GM21528 (cell line): ENCODE results near the gene MVP.
A peak's percentile ranks its signal among the peaks of the same experiment; 100 is the strongest.
"Not testable (repeated sequence)": the region's sequence is repeated elsewhere in the genome, so short reads cannot be mapped to it uniquely, and the experiment has no call there.

Source experiments
- ATAC-seq: cut with Tn5 transposase; IDR thresholded peaks from one replicate; pipeline ENCODE4 v1.9.1; 2021; ENCODE audit warnings: mild to moderate bottlenecking, moderate library complexity; ENCODE audit not compliant: unreplicated experiment, low FRiP score

The MVP gene

DNA sequence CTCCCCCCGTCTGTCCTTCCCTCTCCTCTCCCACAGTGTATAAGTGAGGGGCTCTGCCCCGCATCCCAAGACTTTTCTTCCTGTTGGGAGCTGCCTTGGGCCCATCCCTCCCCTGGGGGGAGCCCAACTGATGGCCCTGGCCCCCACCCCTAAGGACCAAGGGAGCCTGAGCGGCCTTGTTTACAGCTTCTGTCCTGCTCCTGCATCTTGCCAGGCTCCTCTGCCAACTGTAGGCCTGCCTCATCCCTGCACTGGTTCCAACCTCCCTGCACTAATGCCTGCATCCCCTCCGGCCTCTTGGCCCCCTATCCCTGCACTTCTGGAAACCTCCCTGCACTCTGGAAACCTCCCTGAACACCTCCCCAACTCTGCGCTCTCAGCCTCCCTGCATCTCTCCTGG is 5.7 kb upstream of the MVP start:
- ATAC-seq = no peak

DNA sequence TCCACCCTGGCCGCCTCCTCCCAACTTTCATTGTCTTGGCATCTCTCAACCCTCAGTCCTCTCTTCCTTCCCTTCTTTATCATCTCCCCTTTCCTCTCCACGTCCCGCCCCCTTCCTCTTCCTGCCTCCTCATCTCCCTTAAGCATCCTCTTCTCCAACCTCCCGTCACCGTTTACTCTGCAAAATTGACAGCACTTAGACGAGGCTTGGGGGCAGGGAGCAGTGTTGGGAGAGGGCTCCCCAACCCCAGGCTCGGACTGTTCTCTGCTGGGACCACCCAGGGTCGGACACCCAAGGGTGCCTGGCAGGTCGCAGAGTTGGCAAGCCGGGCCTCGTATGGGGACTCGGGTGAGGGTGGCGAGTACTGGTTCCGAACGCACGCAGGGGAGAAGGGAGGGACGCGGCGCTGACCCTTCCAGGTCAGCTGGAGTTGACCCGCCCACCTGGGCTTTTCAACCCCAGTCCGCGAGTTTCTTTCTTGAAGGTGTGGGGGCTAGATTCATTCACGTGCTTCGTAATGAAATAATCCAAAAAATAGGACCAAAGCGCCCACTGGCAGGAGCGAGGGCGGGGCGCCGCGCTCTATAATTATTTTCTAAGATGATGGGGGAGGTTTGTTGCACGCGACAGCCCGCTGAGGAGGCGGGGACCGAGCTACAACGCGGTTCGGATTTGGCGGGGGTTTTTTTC is 5.1 kb upstream of the MVP start:
- ATAC-seq = no peak

DNA sequence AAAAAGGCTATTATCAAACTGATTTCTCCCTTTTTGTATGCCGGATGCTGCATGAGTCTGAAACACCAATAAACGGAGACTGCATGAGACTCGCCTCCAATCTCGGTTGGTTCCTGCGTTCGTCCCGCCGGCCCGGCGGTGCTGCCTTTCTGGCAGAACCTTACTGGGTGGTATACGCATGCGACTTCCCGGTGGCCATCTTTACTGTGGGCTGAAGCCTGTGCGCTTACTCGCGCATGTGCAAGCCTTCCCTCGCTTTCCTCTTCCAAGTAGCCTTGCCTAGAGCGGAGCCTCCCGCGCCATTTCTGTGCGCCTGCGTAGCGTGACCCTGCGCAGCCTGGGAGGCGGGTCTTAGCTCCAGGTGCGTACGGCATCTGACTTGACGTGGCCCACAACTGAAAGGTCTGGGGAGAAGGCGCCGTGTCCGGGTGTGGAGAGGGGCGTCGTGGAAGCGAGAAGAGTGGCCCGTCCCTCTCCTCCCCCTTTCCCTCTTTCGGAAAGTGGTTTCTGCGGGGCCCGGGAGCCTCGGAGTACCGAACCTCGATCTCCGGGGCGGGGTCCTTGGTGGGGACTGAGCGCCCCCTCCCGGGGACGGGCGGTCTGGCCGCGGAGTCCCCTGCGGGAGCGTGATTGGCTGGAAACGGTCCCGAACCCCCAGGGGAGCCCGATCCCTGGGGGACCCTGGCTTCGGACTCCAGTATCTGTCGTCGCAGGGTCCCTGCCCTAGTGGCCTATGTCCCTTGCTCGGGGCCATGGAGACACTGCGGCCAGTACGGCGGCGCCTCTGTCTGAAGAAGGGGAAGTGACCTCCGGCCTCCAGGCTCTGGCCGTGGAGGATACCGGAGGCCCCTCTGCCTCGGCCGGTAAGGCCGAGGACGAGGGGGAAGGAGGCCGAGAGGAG is 4.2 kb upstream of the MVP start, which contains the start of gene PAGR1:
Gene PAGR1 (plus strand): TSS at position 360 of the 901 bp plus-strand sequence. CDS start 374 bp downstream, at position 734.
- peak; percentile 56 for ATAC-seq

- ATAC-seq = peak; percentile 11
Measured at GRCh38 chr16:29816694-29817441, 3.4 kb upstream of the MVP start.

- no peak for ATAC-seq
Measured at GRCh38 chr16:29818082-29818481, 2.2 kb upstream of the MVP start.

DNA sequence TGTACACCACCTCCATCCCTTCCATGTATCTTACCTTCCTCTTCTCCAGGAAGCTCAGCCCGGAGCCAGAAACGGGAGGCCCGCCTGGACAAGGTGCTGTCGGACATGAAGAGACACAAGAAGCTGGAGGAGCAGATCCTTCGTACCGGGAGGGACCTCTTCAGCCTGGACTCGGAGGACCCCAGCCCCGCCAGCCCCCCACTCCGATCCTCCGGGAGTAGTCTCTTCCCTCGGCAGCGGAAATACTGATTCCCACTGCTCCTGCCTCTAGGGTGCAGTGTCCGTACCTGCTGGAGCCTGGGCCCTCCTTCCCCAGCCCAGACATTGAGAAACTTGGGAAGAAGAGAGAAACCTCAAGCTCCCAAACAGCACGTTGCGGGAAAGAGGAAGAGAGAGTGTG is 756 bp upstream of the MVP start:
- no peak for ATAC-seq

DNA sequence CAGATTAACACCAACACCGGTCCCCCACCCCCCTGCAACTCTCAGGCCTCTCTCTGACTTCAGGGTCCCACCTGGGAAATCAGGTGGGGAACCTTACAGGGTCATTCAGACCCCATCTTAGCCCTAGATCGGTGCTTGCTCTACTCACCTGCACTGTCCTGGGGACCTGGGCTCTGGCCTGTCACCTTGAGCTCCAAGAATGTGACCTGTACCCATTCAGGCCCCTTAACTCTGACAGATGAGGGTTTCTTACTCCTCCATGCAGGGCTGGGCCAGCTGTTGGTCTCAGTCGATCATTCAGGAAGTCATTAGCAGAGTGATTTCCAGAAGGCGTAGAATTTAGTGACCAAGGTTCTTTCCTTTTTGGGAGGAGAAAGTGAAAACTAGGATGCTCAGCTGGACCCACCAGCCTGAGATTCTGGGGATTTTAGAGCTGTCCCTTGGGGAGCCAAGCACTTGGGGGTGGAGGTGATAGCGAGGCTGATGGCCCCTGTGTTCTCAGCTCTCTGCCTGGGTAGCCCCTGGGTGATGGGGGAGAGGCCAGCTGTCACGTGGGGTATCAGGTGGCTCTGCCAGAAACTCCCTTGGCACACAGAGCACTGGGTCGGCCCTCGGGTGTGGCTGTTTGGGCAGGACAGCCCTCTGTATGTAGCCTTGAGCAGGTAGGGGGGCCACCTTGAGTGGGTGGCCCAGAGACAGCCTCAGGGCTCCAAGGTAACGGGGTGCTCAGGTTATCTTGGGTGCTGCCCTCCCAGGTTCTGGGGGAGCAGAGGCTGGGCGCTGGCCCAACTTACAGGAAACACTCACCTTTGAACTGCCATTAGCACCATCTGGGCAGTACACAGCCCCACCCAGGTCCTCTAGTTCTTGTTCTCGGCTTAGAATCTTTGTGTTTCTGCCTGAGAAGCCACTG is 724 bp downstream of the MVP start:
- ATAC-seq = peak; percentile 42

DNA sequence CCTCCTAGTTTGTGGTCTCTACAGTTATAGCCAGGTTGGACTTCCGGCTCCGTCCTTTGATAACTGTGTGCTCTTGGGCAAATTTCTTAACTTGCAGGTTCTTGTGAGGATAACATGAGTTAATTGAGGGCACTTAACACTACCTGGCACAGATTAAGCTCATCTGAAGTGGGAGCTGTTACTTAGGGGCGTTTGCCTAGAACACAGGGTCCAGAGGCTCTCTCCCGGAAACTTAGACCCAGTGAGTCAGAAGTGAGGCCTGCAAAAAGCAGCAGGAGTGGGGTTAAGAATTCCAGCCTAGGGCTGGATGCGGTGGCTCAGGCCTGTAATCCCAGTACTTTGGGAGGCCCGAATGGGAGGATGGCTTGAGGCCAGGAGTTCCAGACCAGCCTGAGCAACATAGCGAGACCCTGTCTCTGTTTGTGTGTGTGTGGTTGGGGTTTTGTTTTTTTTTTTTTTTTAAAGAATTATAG is 1.4 kb downstream of the MVP start:
- ATAC-seq = no peak

DNA sequence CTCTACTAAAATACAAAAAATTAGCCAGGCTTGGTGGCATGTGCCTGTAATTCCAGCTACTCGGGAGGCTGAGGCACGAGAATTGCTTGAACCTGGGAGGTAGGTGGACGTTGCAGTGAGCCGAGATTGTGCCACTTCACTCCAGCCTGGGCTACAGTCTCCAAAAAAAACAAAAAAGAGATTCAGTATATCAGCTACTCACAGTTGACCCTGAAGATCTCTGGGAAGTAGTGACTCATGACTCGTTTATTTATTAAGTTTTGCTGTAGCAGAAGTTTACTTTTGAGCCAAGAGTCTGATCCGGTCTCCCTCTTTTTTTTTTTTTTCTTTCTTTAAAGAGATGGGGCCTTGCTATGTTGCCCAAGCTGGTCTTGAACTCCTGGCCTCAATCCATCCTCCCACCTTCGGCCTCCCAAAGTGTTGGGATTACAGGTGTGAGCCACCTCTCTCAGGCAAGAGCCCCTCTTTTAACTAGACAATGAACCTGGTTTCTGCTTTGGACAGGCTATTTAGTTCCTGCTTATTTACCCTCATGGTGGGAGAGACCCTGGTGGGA is 4.4 kb downstream of the MVP start:
- no peak for ATAC-seq

DNA sequence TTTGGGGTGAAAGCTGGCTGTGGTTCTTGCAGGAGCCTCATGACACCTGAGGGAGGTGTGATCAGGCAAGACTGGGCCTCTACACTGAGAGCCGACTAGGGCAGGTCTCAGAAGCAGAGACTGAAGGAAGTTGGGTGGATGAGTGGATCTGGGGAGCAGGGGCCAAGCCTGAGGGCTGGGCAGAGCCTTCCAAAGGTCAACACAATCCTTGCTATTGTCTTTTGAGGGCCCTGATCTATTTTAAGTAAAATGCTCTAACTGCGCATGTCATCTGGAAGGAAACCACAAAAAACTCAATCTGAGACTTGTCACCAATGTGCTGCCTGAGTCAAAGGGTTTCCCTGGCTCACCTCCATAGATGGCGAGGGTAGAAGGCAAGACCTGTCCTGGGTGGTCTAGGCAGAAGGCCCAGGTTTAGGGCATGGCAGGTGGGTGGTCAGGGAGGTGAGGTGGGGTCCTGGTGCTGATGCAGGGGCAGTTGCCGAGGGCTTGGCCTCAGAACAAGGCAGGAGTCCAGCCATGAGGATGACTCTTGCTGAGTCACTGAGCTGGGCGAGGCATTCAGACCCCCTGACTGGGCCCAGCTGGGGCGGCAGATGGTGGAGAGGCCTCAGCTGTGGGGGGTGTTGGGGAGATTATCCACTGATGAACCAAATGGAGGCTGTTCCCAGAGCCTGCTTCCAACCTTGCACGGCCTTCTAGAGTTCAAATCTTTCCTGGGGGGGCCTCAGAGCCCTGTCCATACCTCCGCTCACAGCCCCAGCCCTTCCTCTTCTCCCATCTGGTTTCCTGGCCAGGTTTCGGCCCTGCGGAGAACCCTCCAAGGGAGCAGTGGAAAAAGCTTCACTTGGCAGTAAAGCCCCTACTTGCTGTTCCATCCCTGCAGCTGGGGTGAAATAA is 5.1 kb downstream of the MVP start:
- no peak for ATAC-seq

GRCh38 chr16:29826342-29826695 is 6.1 kb downstream of the MVP start:
- ATAC-seq = no peak

DNA sequence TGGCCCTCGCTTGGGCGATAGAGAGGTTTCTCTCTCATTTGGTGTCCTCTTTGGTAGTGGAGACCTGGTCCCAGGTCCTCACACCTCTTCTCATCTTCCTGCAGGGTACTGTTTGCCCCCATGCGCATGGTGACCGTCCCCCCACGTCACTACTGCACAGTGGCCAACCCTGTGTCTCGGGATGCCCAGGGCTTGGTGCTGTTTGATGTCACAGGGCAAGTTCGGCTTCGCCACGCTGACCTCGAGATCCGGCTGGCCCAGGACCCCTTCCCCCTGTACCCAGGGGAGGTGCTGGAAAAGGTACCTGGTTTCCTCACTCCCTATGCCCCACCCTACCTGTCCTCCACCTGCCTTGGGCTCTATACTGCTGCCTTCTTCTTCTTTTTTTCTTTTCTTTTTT is 10.5 kb downstream of the MVP start:
- ATAC-seq = no peak

GRCh38 chr16:29831490-29831889 is 11.2 kb downstream of the MVP start:
- ATAC-seq = no peak

GRCh38 chr16:29833219-29833618 is 13.0 kb downstream of the MVP start:
- ATAC-seq = not testable (repeated sequence)

GRCh38 chr16:29834079-29834478 is 13.8 kb downstream of the MVP start:
- no peak for ATAC-seq

- ATAC-seq = no peak
Measured at GRCh38 chr16:29835926-29836325, 15.7 kb downstream of the MVP start.

GRCh38 chr16:29836623-29837022 is 16.4 kb downstream of the MVP start:
- no peak for ATAC-seq

GRCh38 chr16:29837841-29838240 is 17.6 kb downstream of the MVP start:
- no peak for ATAC-seq

DNA sequence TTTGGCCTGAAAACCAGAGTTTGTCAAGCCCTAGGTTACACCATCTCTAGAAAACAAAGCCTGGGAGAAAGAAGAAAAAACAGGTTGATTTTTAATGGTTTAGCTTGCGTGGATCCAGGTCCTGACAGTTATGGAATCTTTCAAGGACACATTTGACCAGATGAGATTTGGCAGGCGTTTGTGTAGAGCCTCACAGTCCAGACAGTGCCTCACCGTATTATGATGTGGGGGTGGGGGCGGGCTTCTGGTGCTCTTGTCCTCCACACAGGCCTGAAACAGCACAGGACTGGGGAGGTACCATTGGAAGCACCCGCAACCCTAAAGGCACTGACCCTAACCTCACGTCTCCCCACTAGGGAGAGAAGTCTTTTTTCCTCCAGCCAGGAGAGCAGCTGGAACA is 19.6 kb downstream of the MVP start:
- ATAC-seq = no peak
